IPS-NIHi7 (cell line): ENCODE results near the gene INSR.
"Not testable (repeated sequence)": the region's sequence is repeated elsewhere in the genome, so short reads cannot be mapped to it uniquely, and the experiment has no call there.

Experiments
- DNase-seq: peaks from one replicate; pipeline ENCODE4 v3.0.0; 2012; ENCODE audit warnings: mixed read lengths; ENCODE audit errors: extremely low spot score

The INSR gene

GRCh38 chr19:7258041-7258839, 36.0 kb downstream of the INSR start:
- DNase-seq, result no peak

GRCh38 chr19:7257148-7258040, 36.8 kb downstream of the INSR start:
- peak; percentile 48 for DNase-seq

DNA sequence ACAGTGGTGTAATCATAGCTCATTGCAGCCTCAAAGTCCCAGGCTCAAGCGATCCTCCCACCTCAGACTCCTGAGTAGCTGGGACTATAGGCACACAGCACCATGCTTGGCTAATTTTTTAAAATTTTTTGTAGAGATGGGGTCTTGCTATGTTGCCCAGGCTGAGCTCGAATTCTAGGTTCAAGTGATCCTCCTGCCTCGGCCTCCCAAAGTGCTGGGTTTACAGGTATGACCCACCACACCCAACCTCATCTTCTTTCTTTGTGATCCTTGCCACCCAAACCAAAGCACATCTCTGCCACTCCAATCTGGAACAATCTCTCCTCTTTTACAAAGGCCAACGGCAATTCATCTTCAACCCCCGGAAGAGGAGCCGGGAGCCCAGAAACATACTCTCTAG, 38.6 kb downstream of the INSR start:
- no peak for DNase-seq

DNA sequence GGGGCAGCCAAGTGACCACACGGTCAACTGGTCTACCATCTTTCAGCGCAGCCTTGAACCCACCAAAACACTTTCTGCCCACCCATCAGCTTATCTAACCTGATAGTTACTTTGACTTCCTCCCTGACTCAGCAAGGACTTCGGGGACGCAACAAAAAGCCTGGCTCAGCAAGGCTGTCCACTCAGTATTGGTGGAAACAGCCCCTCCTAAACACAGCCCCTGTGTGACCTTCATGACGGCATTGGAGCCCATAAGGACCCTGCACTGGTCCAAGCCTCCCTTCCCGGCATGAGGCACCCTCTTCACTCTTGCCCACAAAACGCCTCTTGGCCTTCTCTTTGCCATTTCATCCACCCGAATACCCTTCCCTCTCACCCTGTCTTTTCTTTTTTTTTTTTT, 39.1 kb downstream of the INSR start:
- DNase-seq, result no peak

DNA sequence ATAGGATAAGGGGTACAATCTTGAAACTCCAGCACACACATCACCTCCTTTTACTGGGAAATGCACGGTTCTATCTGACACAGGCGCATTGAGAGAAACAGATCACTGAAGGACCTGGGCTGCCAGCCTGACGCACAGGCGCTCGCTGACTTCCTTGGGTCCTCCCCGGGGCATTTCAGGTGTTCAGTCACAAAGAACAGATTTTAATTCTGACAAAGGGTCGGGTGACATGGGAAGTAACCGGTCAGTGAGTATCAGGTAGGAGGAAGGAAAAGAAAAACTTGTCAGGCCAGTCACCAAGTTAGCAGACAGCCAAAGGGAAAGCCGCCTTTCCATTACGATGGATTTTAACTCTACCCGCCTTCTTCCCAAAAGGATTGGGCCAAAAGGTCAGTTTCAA, 39.6 kb downstream of the INSR start:
- DNase-seq, result no peak

- DNase-seq, result no peak
Measured at GRCh38 chr19:7252364-7252763, 41.9 kb downstream of the INSR start.

- DNase-seq, result no peak
Measured at GRCh38 chr19:7251494-7251893, 42.7 kb downstream of the INSR start.

DNA sequence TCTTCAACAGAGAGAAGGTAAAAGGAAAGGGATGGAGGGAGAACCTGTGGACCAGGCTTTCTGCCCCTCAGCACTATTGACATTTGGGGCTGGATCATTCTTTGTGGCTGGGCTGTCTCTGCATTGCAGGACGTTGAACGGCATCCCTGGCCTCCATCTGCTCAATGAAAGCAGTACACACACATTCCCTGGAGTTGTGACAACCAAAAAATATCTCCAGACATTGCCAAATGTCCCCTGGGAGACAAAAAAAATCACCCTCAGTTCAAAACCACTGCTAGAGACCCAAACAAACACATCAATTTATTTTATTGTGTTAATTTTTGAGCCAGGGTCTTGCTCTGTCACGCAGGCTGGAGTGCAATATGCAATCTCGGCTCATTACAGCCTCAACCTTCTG, 43.3 kb downstream of the INSR start:
- no peak for DNase-seq

DNA sequence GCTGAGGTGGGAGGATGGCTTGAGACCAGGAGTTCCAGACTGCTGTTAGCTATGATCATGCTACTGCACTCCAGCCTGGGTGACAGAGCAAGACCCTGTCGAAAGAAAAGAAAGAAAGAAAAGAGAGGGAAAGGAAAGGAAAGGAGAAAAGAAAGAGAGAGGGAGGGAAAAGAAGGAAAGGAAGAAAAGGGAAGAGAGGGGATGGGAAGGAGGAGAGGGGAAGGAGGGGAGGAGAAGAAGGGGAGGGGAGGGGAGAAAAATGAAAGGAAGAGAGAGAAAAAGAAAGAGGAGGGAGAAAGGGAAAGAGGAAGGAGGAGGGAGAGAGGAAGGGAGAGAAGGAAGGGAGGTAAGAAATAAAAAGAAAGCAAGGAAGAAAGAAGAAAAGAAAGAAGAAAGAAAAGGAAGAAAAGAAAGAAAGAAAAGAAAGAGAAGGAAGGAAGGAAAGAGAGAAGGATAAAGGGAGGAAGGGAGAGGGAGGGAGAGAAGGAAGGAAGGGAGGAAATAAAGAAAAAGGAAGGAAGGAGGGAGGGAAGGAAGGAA, 44.1 kb downstream of the INSR start:
- DNase-seq, result no peak

- no peak for DNase-seq
Measured at GRCh38 chr19:7247155-7247554, 47.1 kb downstream of the INSR start.

- DNase-seq, result no peak
Measured at GRCh38 chr19:7246601-7247000, 47.6 kb downstream of the INSR start.

DNA sequence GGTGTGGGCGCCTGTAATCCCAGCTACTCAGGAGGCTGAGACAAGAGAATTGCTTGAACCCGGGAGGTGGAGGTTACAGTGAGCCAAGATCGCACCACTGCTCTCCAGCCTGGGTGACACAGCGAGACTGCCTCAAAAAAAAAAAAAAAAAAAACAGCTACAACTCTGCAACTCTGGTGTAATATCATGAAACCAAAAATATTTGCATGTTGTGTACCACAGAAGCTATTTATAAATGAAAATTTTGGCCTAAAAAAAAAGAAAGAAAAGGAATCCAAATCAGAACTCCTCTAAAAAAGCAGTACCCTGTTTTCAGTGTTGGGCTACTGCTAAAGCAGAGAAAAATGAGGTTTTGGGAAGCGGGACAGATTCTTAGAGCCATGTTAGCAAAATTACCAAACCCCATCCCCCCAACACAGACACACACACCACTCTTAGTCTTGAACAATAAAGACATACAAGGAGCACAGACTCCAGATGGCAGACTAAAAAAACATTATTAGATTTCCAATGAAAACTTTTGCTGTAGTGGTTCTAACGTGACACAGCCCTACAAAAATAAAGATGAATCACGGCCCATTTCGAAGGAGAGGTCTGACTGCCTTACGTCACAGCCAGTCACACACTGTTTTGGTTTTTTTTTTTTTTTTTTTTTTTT, 51.5 kb downstream of the INSR start:
- DNase-seq, result no peak

DNA sequence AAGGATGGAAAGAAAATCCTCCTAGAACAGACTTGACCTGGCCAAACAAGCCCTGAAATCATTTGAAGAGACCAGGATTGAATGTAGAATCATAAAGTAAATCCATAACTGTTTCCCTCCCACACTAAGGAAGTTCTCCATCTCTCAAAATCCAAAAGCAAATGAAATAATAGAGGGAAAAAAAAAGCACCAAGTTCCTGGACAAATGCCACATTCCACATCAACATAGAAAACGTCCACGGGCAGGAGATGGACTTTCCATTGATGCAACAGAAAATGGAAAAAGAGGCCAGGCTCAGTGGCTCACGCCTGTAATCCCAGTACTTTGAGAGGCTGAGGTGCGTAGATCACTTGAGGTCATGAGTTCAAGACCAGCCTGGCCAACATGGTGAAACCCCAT, 56.2 kb downstream of the INSR start:
- DNase-seq, result no peak

- DNase-seq, result no peak
Measured at GRCh38 chr19:7236153-7236552, 58.1 kb downstream of the INSR start.

DNA sequence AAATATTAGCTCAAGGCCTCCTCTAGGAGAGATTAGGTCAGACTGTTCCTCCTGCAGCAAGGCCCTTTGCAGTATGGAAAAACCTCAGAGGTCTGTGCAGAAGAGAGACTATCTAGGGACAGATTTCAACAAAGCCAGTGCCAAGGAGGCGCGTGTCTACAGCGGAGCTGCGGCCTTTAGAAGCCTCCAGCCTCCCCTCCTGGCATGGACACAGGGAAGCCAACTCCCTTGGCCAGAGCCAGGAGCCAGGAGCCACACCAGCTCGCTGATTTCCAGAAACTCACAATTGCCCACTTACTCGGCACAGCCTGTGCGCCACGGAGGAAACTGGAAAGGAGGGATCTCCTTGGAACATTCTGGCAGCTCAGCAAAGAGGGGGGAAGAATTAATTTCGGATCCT, 63.4 kb downstream of the INSR start:
- DNase-seq, result no peak

DNA sequence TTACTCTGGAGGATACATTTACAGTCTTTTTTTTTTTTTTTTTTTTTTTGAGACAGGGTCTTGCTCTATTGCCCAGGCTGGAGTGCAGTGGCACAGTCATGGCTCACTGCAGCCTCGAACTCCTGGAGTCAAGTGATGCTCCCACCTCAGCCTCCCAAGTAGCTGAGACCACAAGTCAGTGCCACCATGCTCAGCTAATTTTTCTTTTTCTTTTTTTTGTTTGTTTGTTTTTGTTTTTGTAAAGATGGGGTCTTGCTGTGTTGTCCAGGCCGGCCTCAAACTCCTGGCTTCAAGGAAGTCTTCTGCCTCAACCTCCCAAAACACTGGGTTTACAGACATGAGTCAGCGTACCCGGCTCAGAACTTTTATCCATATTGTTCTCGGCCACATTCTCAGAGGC, 64.5 kb downstream of the INSR start:
- no peak for DNase-seq

- DNase-seq, result no peak
Measured at GRCh38 chr19:7228935-7229541, 65.2 kb downstream of the INSR start.

- DNase-seq, result no peak
Measured at GRCh38 chr19:7227735-7228134, 66.5 kb downstream of the INSR start.

DNA sequence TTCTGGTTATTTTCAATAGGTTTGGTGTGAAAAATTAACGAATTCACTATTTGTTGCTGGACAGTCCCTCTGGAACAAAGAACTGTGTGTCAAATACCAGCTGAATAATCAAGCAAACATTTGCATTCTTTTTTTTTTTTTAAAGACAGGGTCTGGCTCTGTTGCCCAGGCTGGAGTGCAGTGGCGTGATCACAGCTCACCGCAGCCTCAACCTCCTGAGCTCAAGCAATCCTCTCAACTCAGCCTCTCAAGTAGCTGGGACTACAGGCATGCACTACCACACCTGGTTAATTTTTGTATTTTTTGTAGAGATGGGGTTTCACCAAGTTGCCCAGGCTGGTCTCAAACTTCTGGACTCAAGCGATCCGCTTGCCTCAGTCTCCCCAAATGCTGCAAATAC, 67.1 kb downstream of the INSR start:
- not testable (repeated sequence) for DNase-seq

DNA sequence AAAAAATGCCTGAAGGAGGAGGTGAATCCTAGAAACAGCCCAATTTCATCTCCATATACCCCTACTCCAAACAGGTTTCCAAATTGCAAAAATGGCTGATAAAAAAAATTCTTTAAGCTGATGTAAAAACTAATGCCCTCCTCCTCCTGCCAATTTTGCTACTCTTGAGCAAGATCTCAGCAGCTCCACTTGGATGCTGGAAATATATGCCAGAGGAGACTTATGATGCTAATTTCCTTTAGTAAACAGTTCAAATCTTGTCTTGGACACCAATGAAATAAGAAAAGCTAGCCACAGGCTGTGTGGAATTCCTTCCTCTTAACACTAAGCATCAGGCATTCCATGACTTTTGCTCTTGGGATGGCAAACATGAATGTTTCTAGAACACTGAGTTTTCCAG, 67.5 kb downstream of the INSR start:
- DNase-seq, result no peak

GRCh38 chr19:7225741-7226140, 68.5 kb downstream of the INSR start:
- no peak for DNase-seq

GRCh38 chr19:7224995-7225394, 69.2 kb downstream of the INSR start:
- no peak for DNase-seq
